GM12873 (cell line): ENCODE data around the gene ZDHHC5.

Experiments used
- TF ChIP-seq, protein P1 (sequence below): IDR thresholded peaks from 2 replicates; pipeline ENCODE4 v1.5.1; 2012; ENCODE audit warnings: low read depth, mild to moderate bottlenecking, moderate library complexity, low read length, control low read depth; ENCODE audit not compliant: insufficient read depth; ENCODE audit errors: missing control alignments

Gene ZDHHC5

DNA sequence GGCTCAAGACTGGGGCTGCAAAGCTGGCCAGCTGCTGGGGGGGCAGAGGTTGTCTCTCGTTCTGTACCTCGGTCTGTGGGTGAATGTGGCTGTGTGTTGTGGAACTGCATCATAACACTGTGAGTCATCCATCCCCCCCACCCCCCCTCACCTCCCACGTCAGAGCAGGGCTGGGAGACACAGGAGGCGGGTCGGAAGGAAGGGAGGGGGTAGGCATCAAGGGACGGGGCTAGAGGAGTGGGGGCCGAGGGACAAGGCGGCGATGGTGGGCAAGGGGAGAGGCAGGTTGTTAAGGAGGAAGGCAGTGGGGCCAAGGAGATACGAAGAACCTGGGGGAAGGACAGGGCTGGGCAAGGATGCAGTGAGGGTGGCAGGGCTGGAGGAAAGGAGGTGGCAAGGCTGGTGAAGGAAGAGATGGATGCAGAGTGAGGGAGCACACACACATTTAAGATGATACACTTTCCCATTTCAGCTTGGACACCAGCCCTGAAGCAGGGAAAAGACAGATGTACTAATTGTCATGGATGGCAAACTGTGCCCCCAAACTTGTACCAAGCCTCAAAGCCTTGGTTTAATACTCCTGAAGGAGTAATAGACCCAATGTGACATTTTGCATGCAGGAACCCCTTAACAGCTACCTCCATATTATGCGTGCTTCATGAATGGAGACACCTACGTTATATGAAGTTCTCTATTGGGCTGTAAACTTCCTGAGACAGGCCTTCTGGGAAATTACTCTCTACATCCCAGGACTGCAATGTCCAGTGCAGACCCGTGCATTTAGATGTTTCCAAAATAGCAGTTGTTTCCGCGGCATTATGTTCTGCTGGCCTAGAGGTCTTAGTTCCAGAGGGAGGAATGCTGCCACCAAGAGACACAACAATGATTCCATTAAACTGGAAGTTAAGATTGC, 17.8 kb upstream of the ZDHHC5 start, which contains the start of gene YPEL4:
Gene YPEL4 (minus strand): TSS at position 87 of the 913 bp plus-strand sequence. CDS start 2,805 bp downstream, outside the sequence.
- TF ChIP-seq, protein P1, sequence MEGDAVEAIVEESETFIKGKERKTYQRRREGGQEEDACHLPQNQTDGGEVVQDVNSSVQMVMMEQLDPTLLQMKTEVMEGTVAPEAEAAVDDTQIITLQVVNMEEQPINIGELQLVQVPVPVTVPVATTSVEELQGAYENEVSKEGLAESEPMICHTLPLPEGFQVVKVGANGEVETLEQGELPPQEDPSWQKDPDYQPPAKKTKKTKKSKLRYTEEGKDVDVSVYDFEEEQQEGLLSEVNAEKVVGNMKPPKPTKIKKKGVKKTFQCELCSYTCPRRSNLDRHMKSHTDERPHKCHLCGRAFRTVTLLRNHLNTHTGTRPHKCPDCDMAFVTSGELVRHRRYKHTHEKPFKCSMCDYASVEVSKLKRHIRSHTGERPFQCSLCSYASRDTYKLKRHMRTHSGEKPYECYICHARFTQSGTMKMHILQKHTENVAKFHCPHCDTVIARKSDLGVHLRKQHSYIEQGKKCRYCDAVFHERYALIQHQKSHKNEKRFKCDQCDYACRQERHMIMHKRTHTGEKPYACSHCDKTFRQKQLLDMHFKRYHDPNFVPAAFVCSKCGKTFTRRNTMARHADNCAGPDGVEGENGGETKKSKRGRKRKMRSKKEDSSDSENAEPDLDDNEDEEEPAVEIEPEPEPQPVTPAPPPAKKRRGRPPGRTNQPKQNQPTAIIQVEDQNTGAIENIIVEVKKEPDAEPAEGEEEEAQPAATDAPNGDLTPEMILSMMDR, result no peak

DNA sequence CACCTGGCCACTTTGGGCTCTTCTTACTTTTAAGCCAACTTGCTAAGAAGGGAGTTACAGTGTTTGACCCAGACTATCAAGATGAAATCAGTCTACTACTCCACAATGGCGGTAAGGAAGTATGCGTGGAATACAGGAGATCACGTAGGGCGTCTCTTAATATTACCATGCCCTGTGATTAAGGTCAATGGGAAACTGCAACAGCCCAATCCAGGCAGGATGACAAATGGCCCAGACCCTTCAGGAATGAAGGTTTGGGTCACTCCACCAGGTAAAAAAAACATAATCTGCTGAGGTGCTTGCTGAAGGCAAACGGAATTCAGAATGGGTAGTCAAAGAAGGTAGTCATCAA, 17.2 kb upstream of the ZDHHC5 start:
- TF ChIP-seq, protein P1, result no peak

DNA sequence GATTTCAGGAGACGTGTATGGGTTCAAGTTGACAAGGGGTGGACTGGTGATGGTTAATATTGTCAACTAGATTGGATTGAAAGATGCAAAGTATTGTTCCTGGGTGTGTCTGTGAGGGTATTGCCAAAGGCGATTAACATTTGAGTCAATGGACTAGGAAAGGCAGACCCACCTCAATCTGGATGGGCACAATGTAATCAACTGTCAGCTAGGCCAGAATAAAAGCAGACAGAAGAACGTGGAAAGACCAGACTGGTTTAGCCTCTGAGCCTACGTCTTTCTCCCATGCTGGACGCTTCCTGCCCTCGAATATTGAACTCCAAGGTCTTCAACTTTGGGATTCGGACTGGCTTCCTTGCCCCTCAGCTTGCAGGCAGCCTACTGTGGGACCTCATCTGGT, 16.5 kb upstream of the ZDHHC5 start:
- TF ChIP-seq, protein P1, result no peak

DNA sequence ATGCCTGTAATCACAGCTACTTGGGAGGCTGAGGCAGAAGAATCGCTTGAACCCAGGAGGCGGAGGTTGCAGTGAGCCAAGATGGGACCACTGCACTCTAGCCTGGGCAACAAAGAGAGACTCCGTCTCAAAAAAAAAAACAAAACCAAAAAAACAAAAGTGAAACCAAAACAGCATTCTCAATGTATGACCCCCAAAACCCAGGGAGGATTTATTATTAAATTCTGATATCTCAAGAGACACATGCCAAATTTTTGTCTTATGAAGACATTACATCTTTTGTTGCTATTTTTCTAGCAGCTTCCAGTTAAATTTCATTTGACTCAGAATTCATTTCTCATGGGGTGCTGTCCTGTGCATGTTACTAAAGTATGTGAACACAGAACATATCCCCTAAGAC, 15.3 kb upstream of the ZDHHC5 start:
- TF ChIP-seq, protein P1, result no peak

DNA sequence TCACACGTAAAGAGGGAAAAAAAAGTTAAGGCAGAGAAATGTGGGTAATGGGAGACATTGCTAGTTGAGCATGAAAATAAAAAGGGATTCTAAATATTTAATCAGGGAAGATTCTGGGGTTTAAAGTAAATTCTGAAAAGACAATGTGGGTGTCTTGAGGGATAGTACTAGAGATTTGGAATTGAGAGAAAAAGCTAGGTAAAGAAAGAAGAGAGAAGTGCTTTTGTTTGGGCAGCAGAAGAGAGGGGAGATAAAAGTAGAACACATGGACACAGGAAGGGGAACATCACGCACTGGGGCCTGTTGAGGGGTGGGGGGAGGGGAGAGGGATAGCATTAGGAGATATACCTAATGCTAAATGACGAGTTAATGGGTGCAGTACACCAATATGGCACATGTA, 14.8 kb upstream of the ZDHHC5 start:
- TF ChIP-seq, protein P1, result no peak

DNA sequence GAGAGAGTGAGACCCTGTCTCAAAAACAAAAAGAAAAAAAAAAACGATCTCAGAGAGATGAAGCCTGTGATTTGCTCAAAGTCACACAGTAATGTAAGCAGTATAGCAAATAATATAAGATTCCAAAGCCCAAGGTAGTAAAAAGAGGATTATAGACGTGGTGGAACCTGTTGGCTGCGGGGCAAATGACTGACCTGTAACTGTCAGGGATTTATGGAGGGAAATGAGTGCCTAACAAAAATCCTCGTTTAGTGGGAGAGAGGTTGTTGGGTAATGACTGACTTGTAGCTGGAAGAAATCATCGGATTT, 11.1 kb upstream of the ZDHHC5 start:
- TF ChIP-seq, protein P1, result no peak

DNA sequence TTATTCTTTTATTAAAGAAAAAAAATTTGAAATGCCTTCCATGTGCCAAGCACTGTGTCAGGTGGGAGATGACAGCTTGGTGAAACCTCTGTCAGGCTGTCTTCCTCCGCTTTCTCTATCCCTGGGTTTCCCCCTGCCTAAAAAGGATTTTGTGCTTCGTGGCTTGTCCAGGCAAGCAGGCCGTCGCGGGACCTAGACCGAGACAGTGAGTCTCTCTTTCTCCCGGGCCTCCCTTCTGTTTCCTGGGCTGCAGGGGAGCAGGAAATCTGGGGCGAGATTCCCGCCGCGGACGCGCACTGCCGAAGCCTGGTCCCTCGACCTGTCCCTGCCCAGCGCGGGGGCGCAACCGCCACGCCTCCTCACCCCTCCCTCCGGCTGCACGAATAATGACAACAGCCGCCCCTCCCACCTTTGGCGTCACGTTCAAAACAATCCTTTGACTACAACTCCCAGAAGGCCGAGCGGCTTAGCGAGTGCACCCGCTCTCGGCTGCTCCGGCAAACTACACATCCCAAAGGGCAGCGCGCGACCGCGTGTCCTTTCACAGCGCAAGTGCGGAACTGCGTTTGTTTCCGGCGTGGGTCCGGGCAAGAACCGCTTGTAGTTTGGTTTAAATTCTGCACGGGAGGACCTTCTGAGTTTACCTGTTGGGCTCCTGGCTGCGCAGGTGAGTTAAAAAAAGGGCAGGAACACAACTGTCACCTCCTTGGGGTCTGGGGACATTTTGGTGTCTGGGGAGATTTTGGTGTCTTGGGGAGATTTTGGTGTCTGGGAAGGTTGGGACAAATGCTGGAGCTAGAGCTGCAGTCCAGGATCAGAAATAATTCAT, 10.5 kb upstream of the ZDHHC5 start, which contains the start of gene CLP1:
Gene CLP1 (plus strand): TSS at position 569 of the 829 bp plus-strand sequence. CDS start 1,715 bp downstream, outside the sequence.
- TF ChIP-seq, protein P1, result no peak
